Mononuclear cell (primary cell): Measurements from ENCODE around the gene LRRC30. TPM values are rescaled to one million over a fixed set of nuclear protein-coding genes. Genes with fewer than 3 reads are reported as not detected.
"Not testable (repeated sequence)": the region's sequence is repeated elsewhere in the genome, so short reads cannot be mapped to it uniquely, and the experiment has no call there.

ENCODE experiments used
- H3K27me3 ChIP-seq: 2 replicates; pipeline ENCODE4 v1.6.0; 2011; ENCODE audit warnings: low read length, control low read depth; ENCODE audit not compliant: insufficient read depth
- H3K4me1 ChIP-seq: 2 replicates; pipeline ENCODE4 v1.5.1; 2011; ENCODE audit warnings: mild to moderate bottlenecking, low read length, control low read depth; ENCODE audit not compliant: insufficient read depth
- H3K4me3 ChIP-seq: 2 replicates; pipeline ENCODE4 v1.5.1; 2011; ENCODE audit warnings: mild to moderate bottlenecking, low read length, moderate library complexity
- H3K9me3 ChIP-seq: 2 replicates; pipeline ENCODE4 v1.5.1; 2011; ENCODE audit warnings: low read depth, mild to moderate bottlenecking, control low read depth, low read length
- total RNA-seq: library from RNA; depleted of rRNA; stranded (reverse); fragments of >200 nt; gene quantifications from one replicate; pipeline ENCODE4 v1.2.3, GENCODE V29; 2012

The LRRC30 gene
- total RNA-seq, result not detected

DNA sequence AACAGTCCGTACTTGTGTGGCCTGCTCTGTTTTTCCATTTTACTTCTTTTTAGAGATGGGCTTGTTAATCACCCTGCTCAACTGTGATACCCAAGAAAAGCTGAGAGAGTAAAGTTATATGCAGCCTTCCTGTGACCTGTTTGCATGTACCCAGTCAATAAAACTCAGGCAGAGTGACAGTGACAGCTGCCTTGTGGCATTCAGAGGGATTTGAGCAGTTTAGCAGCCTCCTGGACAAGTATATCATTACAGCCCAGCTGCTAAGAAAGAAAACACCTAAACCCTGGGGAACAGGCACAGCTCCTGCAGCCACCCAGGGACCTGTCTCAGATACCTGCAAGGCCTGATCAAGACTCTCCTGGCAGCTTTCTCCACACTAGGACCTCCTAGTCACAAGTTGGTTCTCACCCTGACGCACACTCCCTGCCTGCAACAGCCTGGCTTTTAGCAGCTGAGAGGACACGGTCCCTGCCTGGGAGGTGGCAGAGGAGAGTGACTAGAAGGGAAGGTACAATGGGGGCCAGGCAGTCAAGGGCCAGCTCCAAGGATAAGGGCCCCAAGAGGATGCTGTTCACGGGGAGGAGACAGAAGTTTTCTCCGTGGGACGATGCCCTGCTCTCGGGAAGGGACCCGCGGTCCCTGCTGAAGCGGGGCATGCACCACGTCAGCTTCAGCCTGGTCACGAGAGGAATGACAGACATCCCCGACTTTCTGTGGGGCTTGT is at the start of gene LRRC30:
TSS of gene LRRC30 (plus strand) at position 464 of the 724 bp plus-strand sequence. CDS start at position 514, 50 bp downstream.
- H3K4me3 ChIP-seq, result no peak within 1 kb of the TSS
- no peaks in the 10 kb centered on the region for H3K27me3 ChIP-seq
- no peaks in the 10 kb centered on the region for H3K9me3 ChIP-seq
- H3K4me1 ChIP-seq, result no peaks in the 10 kb centered on the region

DNA sequence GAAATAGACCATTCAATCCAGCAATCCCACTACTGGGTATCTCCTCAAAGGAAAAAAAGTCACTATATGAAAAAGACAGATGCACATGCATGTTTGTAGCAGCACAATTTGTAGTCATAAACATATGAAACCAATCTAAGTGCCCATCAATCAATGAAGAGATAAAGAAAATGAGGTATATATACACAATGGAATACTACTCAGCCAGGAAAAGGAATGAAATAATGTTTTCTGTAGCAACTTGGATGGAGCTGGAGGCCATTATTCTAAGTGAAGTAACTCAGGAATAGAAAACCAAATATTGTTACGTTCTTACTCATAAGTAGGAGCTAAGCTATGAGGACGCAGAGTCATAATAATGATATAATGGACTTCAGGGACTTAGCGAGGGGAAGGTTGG is 45.2 kb upstream of the LRRC30 start:
- Histone ChIP-seq H3K4me1 (no peaks in the 10 kb centered on the region), H3K4me3 (no peak overlapping the region), H3K9me3 (no peaks in the 10 kb centered on the region), H3K27me3 (no peaks in the 10 kb centered on the region)

DNA sequence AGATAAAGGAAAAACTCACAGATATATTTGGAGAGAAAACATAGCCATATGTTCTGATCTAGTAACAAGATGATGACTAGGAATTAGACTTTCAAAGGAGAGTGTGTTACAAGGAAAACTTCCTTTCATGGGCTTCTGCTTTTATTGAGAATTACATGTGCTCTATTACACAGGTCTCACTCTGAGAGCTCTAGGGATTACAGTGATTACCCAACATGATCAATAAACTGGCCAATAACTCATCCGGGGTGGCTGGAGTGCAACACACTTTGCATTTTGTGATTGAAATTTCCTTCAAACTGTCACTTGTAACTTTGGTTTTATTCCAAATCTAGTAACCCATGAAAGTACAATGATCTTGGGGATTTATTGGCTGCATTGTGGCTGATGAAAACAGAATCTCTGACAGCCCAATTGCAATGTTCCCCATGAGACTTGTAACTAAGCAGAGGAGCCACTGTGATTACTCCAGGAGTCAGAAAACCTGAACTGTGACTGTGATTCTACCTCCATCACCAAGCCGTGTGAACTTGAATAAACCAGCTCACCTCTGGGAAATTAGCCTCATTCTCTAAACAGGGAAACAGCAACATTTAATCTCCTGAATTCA is 40.2 kb upstream of the LRRC30 start:
- no peak overlapping the region for H3K4me3 ChIP-seq
- no peaks in the 10 kb centered on the region for H3K4me1 ChIP-seq
- no peaks in the 10 kb centered on the region for H3K9me3 ChIP-seq
- H3K27me3 ChIP-seq, result no peaks in the 10 kb centered on the region

DNA sequence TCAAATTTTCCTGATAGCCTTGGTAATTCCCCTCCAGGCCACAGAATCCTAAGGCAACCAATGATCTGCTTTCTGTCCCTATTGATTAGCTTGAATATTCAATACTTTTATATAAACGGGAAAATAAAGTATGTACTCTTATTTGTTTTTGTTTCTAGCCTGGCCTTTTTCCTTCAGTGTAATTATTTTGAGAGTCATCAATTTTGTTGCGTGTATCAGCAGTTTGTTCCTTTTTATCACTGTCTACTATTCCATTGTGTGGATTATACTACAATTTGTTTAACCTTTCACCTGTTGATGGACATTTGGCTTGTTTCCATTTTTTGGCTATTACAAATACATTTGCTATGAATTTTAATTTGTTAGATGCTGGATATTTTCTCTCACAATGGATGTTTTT is 39.2 kb upstream of the LRRC30 start:
- H3K4me3 ChIP-seq, result no peak overlapping the region
- no peaks in the 10 kb centered on the region for H3K9me3 ChIP-seq
- H3K27me3 ChIP-seq, result no peaks in the 10 kb centered on the region
- no peaks in the 10 kb centered on the region for H3K4me1 ChIP-seq

- H3K27me3 ChIP-seq, result no peaks in the 10 kb centered on the region
- no peaks in the 10 kb centered on the region for H3K4me1 ChIP-seq
- no peak overlapping the region for H3K4me3 ChIP-seq
- H3K9me3 ChIP-seq, result no peaks in the 10 kb centered on the region
Measured at GRCh38 chr18:7195266-7195665, 35.6 kb upstream of the LRRC30 start.

- no peaks in the 10 kb centered on the region for H3K9me3 ChIP-seq
- H3K4me3 ChIP-seq, result no peak overlapping the region
- no peaks in the 10 kb centered on the region for H3K4me1 ChIP-seq
- no peaks in the 10 kb centered on the region for H3K27me3 ChIP-seq
Measured at GRCh38 chr18:7196421-7196820, 34.5 kb upstream of the LRRC30 start.

DNA sequence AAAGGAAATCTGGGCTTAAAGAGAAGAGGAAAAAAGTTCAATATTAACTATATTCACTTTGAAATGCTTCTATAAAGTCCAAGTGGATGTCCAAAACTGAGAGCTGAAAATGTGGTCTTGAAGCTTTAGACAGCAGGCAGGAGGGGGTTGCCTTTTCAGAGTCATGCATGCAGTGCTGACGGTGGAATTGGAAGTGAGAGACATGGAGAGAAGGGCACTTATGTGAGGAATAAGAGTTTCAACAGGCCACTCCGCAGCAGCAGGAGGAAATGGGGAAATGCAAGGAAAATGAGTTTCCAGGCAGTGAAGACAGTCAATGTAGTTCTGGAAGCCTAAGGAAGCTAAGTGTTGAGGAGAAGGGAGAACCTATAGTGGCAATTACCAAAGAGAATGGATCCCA is 33.0 kb upstream of the LRRC30 start:
- no peak overlapping the region for H3K4me3 ChIP-seq
- no peaks in the 10 kb centered on the region for H3K4me1 ChIP-seq
- no peaks in the 10 kb centered on the region for H3K27me3 ChIP-seq
- no peaks in the 10 kb centered on the region for H3K9me3 ChIP-seq

- Histone ChIP-seq H3K9me3 (no peaks in the 10 kb centered on the region), H3K4me3 (no peak overlapping the region), H3K4me1 (no peaks in the 10 kb centered on the region), H3K27me3 (no peaks in the 10 kb centered on the region)
Measured at GRCh38 chr18:7198326-7198725, 32.6 kb upstream of the LRRC30 start.

- no peaks in the 10 kb centered on the region for H3K9me3 ChIP-seq
Measured at GRCh38 chr18:7201096-7201495, 29.8 kb upstream of the LRRC30 start.

DNA sequence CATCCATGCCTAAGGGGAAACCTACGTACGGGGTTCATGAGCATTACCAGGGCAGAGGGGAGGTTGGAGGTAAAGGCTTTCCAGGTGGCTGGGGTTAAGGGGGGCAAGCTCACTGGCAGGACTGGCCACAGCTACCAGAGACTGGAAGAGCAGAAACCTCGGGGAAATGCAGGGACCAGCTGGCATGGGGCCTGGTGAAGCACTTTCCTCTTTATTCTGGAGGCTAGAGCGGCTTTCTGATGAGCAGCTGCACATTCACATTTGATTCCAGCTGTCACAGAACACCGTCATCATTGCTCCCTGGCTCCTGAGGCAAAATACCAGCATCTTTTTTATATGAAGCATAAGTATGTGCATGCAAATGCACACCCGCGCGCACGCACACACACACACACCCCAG is 28.7 kb upstream of the LRRC30 start:
- H3K27me3 ChIP-seq, result no peaks in the 10 kb centered on the region
- no peaks in the 10 kb centered on the region for H3K9me3 ChIP-seq
- H3K4me1 ChIP-seq, result no peaks in the 10 kb centered on the region
- no peak overlapping the region for H3K4me3 ChIP-seq

More at GRCh38 chr18:7201096-7201495, 29.8 kb upstream of the LRRC30 start:
- no peak overlapping the region for H3K4me3 ChIP-seq
- H3K27me3 ChIP-seq, result no peaks in the 10 kb centered on the region
- H3K4me1 ChIP-seq, result no peaks in the 10 kb centered on the region

DNA sequence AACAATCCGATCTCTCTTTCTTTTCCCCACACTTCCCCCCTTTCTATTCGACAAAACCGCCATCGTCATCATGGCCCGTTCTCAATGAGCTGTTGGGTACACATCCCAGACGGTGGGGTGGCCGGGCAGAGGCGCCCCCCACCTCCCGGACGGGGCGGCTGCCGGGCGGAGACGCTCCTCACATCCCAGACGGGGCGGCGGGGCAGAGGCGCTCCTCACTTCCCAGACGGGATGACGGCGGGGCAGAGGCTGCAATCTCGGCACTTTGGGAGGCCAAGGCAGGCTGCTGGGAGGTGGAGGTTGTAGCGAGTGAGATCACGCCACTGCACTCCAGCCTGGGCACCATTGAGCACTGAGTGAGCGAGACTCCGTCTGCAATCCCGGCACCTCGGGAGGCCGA is 27.3 kb upstream of the LRRC30 start:
- H3K9me3 ChIP-seq, H3K4me1 ChIP-seq, H3K27me3 ChIP-seq, H3K4me3 ChIP-seq: not testable (repeated sequence)

DNA sequence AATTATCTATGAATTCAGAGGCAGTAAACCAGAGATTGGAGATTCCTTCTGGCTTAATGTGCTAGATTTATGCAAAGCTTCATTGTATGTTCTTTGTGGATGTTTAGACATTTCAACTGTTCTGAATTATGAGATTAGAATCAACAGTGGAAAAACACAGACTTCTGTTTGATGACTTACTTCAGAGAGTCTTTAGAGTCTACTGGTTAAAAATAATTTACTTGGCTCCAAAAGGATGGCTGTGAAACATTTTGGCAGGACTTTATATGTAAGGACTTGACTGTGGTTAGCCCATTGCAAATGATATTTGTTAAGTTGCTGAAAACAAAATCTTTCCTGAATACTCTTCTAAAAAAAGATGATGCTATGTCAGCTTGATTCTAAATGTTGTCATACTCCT is 25.5 kb upstream of the LRRC30 start:
- Histone ChIP-seq H3K9me3 (no peaks in the 10 kb centered on the region), H3K4me1 (no peaks in the 10 kb centered on the region), H3K27me3 (no peaks in the 10 kb centered on the region), H3K4me3 (no peak overlapping the region)

DNA sequence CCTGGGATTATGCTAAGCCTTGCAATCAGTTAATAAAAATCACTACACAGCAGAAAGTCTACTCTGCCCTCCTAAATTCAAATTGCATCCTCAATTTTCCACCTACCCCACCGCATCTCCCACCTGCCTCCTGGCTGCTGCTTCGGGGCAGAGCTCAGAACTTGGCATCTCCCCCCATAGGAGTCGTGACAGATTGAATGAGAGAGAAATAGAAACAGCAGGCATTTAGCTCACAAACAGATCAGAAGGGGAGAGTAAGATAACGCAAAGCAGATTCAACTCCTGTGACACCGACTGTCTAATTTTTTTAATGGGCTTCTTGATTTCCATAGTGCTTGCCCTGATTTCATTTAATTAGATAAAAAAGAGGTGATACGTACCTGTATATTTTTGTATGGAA is 24.7 kb upstream of the LRRC30 start:
- no peak overlapping the region for H3K4me3 ChIP-seq
- no peaks in the 10 kb centered on the region for H3K27me3 ChIP-seq
- H3K9me3 ChIP-seq, result no peaks in the 10 kb centered on the region
- no peaks in the 10 kb centered on the region for H3K4me1 ChIP-seq

DNA sequence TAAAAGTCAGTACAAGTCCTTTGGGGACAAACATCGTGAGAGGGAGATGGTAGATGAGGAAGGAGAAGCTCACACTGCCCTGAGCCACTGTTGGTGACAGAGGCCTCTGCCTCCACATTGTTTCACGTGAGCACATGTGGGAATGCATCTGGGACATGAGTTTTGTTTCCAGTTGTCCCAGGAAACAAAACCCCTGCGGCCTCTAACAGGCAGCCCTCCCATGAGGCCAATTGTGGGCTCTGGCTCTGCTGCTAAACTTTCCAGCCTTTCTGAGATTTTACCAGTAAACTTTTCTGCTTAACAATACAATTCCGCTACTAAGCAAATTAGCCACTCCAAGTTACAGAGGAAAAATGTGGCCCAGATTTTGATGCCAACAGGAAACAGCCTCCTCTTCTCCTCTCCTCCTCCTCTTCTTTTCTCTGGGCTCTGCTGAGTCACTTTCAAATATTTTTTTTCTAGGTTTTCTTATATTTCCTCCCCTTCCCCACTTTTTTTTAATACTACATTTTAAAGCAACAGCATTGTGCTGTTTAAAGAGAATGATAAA is 23.4 kb upstream of the LRRC30 start:
- no peak overlapping the region for H3K4me3 ChIP-seq
- H3K27me3 ChIP-seq, result no peaks in the 10 kb centered on the region
- H3K9me3 ChIP-seq, result no peaks in the 10 kb centered on the region
- no peaks in the 10 kb centered on the region for H3K4me1 ChIP-seq

- no peak overlapping the region for H3K4me3 ChIP-seq
- no peaks in the 10 kb centered on the region for H3K4me1 ChIP-seq
- H3K27me3 ChIP-seq, result peaks cover 2% of the 10 kb centered on the region
- no peaks in the 10 kb centered on the region for H3K9me3 ChIP-seq
Measured at GRCh38 chr18:7221424-7222155, 9.3 kb upstream of the LRRC30 start.
